NCI-H460 (cell line): ENCODE results near the gene MAFF. TPM values are rescaled to one million over a fixed set of nuclear protein-coding genes. Genes with fewer than 3 reads are reported as not detected.

Experiments used
- DNase-seq: peaks from one replicate; pipeline ENCODE4 v3.0.0-alpha.2; 2016; ENCODE audit warnings: low read depth; ENCODE audit errors: extremely low read depth
- total RNA-seq: library from RNA; depleted of rRNA; stranded (reverse); fragments of >200 nt; shearing (Covaris generic); gene quantifications from 2 replicates; pipeline ENCODE4 v1.2.3, GENCODE V29; 2014

The MAFF gene
- total RNA-seq, 1 experiment from 2014 or later: 10.7 TPM

GRCh38 chr22:38244106-38244505, 42.3 kb downstream of the MAFF start:
- no peak for DNase-seq

GRCh38 chr22:38246046-38246658, 44.4 kb downstream of the MAFF start:
- no peak for DNase-seq

- no peak for DNase-seq
These were observed 44.9 kb downstream of the MAFF start for GRCh38 chr22:38246692-38247091.

GRCh38 chr22:38247713-38248112, 45.9 kb downstream of the MAFF start:
- no peak for DNase-seq

GRCh38 chr22:38248280-38248679, 46.5 kb downstream of the MAFF start:
- DNase-seq: no peak

- DNase-seq: no peak
These were observed 47.5 kb downstream of the MAFF start for GRCh38 chr22:38249301-38249700.

- no peak for DNase-seq
These were observed 48.2 kb downstream of the MAFF start for GRCh38 chr22:38249803-38250642.

GRCh38 chr22:38250643-38251340, 49.0 kb downstream of the MAFF start:
- DNase-seq: no peak

- no peak for DNase-seq
These were observed 49.5 kb downstream of the MAFF start for GRCh38 chr22:38251341-38251692.

- no peak for DNase-seq
These were observed 53.9 kb downstream of the MAFF start for GRCh38 chr22:38255697-38256096.

- no peak for DNase-seq
These were observed 55.4 kb downstream of the MAFF start for GRCh38 chr22:38257181-38257580.

- no peak for DNase-seq
These were observed 56.0 kb downstream of the MAFF start for GRCh38 chr22:38257650-38258250.

- no peak for DNase-seq
These were observed 57.1 kb downstream of the MAFF start for GRCh38 chr22:38258895-38259294.

- DNase-seq: no peak
These were observed 57.6 kb downstream of the MAFF start for GRCh38 chr22:38259370-38259769.

GRCh38 chr22:38260761-38261681, 59.2 kb downstream of the MAFF start:
- no peak for DNase-seq

GRCh38 chr22:38262051-38262795, 60.4 kb downstream of the MAFF start:
- DNase-seq: no peak

- DNase-seq: no peak
These were observed 62.6 kb downstream of the MAFF start for GRCh38 chr22:38264322-38264843.
